ENCODE measurements around the gene PIGO.

DNA sequence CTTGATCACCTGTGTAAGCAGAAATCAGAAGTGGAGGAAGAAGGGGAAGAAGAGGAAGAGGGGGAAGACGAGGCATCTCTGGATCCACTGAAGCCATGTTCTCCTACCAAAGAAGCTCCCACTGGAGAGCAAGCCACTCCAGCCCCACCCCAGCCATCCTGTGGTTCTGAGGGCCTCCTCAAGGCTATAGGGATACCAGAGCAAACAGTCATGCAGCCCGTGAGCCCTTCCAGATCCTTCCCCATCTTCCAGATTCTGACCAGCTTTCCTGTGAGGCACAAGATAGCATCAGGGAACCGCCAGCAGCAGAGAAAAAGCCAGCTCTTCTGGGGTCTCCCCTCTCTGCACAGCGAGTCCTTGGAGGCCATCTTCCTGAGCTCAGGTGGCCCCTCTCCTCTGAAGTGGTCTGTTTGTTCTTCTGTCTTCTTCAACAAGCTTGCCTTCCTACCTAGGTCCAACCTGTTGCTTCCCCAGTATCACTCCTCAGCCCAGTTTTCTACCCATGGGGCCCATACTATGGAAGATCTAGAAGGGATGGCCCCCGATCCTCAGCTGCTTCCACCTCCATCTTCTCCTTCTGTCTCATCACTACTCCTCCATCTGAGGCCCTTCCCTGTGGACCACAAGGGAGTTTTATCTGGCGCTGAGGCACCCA is 53.4 kb downstream of the PIGO start:
- TF ChIP-seq, protein P1, sequence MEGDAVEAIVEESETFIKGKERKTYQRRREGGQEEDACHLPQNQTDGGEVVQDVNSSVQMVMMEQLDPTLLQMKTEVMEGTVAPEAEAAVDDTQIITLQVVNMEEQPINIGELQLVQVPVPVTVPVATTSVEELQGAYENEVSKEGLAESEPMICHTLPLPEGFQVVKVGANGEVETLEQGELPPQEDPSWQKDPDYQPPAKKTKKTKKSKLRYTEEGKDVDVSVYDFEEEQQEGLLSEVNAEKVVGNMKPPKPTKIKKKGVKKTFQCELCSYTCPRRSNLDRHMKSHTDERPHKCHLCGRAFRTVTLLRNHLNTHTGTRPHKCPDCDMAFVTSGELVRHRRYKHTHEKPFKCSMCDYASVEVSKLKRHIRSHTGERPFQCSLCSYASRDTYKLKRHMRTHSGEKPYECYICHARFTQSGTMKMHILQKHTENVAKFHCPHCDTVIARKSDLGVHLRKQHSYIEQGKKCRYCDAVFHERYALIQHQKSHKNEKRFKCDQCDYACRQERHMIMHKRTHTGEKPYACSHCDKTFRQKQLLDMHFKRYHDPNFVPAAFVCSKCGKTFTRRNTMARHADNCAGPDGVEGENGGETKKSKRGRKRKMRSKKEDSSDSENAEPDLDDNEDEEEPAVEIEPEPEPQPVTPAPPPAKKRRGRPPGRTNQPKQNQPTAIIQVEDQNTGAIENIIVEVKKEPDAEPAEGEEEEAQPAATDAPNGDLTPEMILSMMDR (IDR thresholded peaks at IDR 0.05), result no peak
- TF ChIP-seq POLR2A (IDR thresholded peaks at IDR 0.05), result no peak

All from body of pancreas (tissue), 4 donors.